HepG2 (cell line): ENCODE data around the gene CTCF.

Experiments used
- BORCS8-MEF2B ChIP-seq: sonication (generic); formaldehyde crosslinking; IDR thresholded peaks from 2 replicates; pipeline ENCODE4 v1.8.0; 2022; ENCODE audit warnings: mild to moderate bottlenecking, missing genetic modification reagents
- GATAD2A ChIP-seq: IDR thresholded peaks from 2 replicates; pipeline ENCODE4 v1.6.1; 2016
- MBNL3 ChIP-seq: fragments of 250-450 bp; sonication (Bioruptor Pico); conservative IDR thresholded peaks from 2 replicates; pipeline ENCODE4 v1.8.0; 2022; ENCODE audit warnings: mild to moderate bottlenecking, inconsistent platforms
- NBN ChIP-seq: fragments of 450-650 bp; conservative IDR thresholded peaks from 2 replicates; pipeline ENCODE4 v1.6.1; 2017
- TCF12 ChIP-seq, 2 experiments: fragments of 450-650 bp in 1 of 2; sonication (generic) in 1 of 2; formaldehyde crosslinking in 1 of 2; IDR thresholded peaks; 2 replicates each; pipeline versions ENCODE4 v1.6.1 to v1.8.0; 2017 to 2022; ENCODE audit warnings: antibody characterized with exemption in 1 of 2, mild to moderate bottlenecking in 1 of 2, missing genetic modification reagents in 1 of 2, moderate library complexity in 1 of 2
- ZNF24 ChIP-seq: fragments of 450-650 bp; IDR thresholded peaks from 2 replicates; pipeline ENCODE4 v1.6.1; 2017; ENCODE audit warnings: antibody characterized with exemption, mild to moderate bottlenecking
- ZSCAN20 ChIP-seq: sonication (generic); formaldehyde crosslinking; IDR thresholded peaks from 2 replicates; pipeline ENCODE4 v1.4.0; 2020; ENCODE audit warnings: missing genetic modification reagents, mild to moderate bottlenecking, borderline replicate concordance
- TF ChIP-seq, protein P1 (sequence below): sonication (generic); formaldehyde crosslinking; IDR thresholded peaks from 2 replicates; pipeline ENCODE4 v1.5.0; 2020; ENCODE audit warnings: mild to moderate bottlenecking, missing genetic modification reagents, borderline replicate concordance

DNA sequence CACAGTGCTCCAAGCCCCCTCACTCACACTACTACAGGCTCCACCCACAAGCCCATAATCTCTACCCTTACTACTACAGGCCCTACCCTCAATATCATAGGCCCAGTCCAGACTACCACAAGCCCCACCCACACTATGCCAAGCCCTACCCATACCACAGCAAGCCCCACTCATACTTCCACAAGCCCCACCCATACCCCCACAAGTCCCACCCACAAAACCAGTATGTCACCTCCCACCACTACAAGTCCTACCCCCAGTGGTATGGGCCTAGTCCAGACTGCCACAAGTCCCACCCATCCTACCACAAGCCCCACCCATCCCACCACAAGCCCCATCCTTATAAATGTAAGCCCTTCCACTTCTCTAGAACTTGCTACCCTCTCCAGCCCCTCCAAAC, 19.9 kb upstream of the CTCF start:
- no peak for TF ChIP-seq ZNF24
- no peak for TF ChIP-seq MBNL3 (CRISPR knock-in tag)
- TF ChIP-seq, protein P1, sequence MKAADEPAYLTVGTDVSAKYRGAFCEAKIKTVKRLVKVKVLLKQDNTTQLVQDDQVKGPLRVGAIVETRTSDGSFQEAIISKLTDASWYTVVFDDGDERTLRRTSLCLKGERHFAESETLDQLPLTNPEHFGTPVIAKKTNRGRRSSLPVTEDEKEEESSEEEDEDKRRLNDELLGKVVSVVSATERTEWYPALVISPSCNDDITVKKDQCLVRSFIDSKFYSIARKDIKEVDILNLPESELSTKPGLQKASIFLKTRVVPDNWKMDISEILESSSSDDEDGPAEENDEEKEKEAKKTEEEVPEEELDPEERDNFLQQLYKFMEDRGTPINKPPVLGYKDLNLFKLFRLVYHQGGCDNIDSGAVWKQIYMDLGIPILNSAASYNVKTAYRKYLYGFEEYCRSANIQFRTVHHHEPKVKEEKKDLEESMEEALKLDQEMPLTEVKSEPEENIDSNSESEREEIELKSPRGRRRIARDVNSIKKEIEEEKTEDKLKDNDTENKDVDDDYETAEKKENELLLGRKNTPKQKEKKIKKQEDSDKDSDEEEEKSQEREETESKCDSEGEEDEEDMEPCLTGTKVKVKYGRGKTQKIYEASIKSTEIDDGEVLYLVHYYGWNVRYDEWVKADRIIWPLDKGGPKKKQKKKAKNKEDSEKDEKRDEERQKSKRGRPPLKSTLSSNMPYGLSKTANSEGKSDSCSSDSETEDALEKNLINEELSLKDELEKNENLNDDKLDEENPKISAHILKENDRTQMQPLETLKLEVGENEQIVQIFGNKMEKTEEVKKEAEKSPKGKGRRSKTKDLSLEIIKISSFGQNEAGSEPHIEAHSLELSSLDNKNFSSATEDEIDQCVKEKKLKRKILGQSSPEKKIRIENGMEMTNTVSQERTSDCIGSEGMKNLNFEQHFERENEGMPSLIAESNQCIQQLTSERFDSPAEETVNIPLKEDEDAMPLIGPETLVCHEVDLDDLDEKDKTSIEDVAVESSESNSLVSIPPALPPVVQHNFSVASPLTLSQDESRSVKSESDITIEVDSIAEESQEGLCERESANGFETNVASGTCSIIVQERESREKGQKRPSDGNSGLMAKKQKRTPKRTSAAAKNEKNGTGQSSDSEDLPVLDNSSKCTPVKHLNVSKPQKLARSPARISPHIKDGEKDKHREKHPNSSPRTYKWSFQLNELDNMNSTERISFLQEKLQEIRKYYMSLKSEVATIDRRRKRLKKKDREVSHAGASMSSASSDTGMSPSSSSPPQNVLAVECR: no peak
- TF ChIP-seq BORCS8-MEF2B (CRISPR knock-in tag): no peak
- TF ChIP-seq NBN: no peak
- TF ChIP-seq TCF12 (IDR thresholded peaks at IDR 0.05): no peak
- no peak for TF ChIP-seq TCF12 (CRISPR knock-in tag; IDR thresholded peaks at IDR 0.05)
- TF ChIP-seq GATAD2A (CRISPR knock-in tag): no peak
- TF ChIP-seq ZSCAN20 (CRISPR knock-in tag): no peak
